UCSD-AML1 (cell line): ENCODE results near the gene CLBA1.

Experiments
- DNase-seq: peaks from one replicate; lab custom pipeline; 2025; ENCODE audit not compliant: unreplicated experiment; lab: John Stamatoyannopoulos, UW

CLBA1 gene

GRCh38 chr14:105043641-105044040, 58.1 kb downstream of the CLBA1 start:
- no peak for DNase-seq
